Measurements from ENCODE around the gene PHETA2. TPM values are rescaled to one million over a fixed set of nuclear protein-coding genes. Genes with fewer than 3 reads are reported as not detected.

Gene PHETA2, protein sequence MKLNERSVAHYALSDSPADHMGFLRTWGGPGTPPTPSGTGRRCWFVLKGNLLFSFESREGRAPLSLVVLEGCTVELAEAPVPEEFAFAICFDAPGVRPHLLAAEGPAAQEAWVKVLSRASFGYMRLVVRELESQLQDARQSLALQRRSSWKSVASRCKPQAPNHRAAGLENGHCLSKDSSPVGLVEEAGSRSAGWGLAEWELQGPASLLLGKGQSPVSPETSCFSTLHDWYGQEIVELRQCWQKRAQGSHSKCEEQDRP
- total RNA-seq, result 18.2 and 22.9 TPM in 2 replicates

DNA sequence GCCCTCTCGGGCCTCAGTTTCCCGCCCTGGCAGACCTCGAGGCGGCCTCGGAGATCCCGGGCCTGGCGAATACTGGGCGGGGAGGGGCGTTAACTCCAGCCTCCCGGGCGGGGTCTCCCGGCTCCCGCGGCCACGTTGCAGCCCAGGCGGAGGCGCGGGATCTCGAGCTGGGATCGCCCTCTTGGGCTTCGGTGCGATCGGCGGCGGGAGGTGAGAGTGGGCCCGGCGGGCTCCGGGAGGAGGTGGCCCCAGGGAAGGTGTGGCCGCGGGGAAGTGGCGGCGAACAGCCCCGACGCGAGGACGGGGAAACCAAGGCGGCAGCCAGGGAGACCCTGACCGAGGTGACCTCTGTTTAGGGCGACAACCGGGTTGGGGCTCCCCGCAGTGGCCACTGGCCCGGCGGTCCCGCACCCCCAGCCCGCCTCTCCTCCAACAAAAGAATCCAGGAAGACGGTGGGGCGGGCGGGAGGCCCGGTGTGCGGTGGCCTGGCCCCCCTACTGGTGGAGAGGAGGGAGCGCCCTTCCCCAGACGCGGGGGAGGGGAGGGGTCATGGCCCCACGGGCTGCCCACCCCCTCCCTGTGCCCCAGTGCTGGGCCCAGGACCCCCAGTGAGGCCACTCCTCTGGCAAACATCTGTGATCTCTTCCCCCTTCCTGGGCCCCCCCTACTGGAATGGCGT lies at the start of gene PHETA2:
PHETA2 (plus strand) TSS at position 117 of the 680 bp plus-strand sequence. CDS start 3,046 bp downstream, outside the sequence.

DNA sequence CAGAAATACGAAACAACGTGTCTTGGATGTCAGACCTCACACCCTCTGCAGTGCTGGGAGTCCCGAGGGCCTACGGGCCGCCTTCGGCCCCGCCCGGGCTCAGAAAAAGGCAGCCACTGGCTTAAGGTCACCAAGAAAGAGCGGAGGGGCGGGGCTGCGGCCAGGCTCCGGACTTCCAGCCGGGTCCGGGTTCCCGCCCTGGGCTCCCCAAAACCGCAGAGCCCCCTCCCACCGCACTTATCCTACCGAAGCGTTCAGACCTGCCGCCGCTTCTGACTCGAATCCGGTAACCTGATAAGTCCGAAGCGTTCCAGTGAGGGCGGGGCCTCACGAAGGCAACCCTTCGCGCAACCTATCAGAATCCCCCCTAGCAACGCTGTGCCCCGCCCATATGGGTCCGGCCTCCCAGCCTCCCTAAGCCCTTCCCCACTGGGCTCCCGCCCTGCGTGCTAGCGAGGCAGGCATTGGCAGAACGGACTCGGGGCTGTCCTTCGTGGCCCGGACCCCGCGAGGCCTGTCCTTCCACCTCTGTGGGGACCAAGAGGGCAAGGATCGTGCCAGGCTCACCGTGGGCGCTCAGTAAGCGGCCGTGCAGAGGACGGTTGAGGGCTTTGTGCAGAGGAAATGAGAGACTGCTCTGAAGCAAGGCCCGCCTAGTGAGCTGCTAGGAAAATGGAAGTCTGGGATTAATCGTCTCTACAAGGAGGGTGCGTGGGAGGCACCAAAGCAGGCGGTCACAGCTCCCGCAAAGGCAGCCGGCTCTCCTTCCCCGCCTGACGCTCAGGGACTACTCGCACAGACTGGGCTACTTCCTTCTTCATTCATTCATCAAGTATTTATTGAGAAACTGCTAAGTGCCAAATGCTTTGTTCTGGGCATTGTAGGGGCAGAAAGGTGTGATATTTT lies 3.3 kb upstream of the PHETA2 start, which contains the start of gene NAGA:
NAGA (minus strand) TSS at position 296 of the 906 bp plus-strand sequence. CDS start 515 bp downstream, outside the sequence.

DNA sequence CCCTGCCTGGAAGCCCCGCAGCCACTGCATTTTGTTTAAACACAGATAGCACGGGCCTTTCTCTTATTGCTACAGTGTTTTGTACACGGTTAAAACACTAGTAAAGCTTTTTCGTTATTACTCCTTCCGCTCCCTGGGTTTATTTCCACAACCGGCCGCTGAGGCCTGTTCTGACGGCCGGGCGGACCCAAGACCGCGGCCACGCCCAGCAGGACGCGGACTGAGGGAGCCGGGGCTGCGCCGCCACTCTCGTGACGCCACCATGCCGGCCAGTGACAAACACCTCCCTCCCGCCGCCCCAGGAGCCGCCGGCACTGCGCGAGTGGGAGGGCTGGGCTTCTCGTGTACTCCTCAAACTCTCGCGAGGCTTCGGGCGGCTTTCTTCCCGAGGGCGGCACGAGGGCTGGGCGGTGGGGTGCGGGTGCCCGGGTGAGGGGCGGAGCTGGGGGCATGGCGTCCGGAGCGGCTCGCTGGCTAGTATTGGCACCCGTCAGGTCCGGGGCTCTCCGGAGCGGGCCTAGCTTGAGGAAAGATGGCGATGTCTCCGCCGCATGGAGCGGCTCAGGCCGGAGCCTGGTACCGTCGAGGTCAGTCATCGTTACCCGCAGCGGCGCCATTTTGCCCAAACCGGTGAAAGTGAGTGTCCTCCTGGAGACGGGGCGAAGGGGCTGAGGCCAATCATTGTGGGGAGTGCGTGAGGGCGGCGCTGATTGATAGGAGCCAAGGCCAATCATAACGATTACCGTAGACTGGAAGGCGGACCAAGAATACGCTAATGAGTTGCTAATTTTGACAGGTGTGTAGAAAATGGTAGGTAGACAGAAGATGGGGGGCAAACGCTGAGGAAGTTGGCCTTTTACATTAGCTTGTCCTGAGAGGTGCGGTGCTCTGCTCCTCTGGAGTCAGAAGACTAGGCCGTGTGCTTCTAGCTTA lies 5.5 kb downstream of the PHETA2 start, which contains the start of gene SMDT1:
SMDT1 (plus strand) TSS at position 382 of the 933 bp plus-strand sequence; CDS start at position 451, 69 bp downstream.

DNA sequence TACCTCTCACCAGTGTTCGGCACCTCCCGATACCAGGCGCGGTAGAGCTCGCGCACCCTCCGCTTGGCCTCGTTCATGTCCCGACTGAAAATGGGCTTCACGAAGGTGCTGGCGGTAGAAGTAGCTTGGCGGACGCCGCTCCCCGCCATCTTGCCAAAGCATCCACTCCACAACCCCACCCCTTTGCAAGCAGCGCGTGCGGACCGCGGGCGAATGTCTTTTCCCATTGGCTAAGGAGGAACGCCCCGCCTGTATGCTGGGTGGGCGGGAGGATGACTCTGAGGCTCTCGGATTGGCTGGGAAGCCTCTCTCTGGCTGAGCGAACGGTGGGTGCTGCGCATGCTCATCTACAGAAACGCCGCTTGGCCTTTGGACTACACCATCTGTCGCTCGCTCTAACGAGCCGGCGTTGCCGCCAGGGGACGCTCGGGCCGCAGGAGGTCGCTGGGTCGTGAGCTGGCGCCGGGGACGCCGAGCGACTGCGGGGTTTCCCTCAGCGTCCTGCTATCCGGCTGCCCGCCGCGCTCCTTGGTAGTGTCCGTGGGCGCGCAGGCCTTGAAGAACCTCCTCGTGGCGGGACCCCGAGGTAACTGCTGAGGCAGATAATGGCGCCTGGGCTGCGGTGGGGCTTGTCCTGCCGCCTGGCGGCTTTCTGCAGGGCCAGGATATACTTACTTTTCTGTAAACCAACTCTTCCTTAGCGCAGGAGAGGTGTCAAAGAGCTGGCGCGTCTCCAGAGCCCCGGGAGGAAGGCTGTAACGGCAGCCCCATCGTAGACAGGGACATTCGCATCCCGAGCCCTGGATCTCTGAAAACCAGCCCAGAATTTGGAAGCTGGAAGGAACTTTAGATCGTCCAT lies 16.8 kb downstream of the PHETA2 start, which contains the start of gene NDUFA6:
NDUFA6 (minus strand) TSS at position 177 of the 859 bp plus-strand sequence; CDS start at position 149, 28 bp downstream.

Other genes starting within 250 kb of the PHETA2 start
- gene SREBF2, start 241.1 kb upstream of the PHETA2 start, total RNA-seq, result 51.5 and 97.7 TPM in 2 replicates
- not detected in 2 replicates for gene SHISA8, start 159.2 kb upstream of the PHETA2 start, total RNA-seq
- 0.08 and 0.26 TPM in 2 replicates for gene TNFRSF13C, start 147.4 kb upstream of the PHETA2 start, total RNA-seq
- gene CENPM, start 127.1 kb upstream of the PHETA2 start, total RNA-seq, result 3.5 and 31.5 TPM in 2 replicates
- gene SEPTIN3, start 104.8 kb upstream of the PHETA2 start, total RNA-seq, result under 0.01 and 0.40 TPM in 2 replicates
- gene WBP2NL, start 75.5 kb upstream of the PHETA2 start, total RNA-seq, result 0.72 TPM in 1 of 2 replicates, not detected in the other
- gene NAGA, start 3.4 kb upstream of the PHETA2 start, total RNA-seq, result 32.9 and 51.1 TPM in 2 replicates
- gene SMDT1, start 5.5 kb downstream of the PHETA2 start, total RNA-seq, result 3.2 and 8.3 TPM in 2 replicates
- gene NDUFA6, start 16.5 kb downstream of the PHETA2 start, total RNA-seq, result 56.0 and 61.9 TPM in 2 replicates
- gene CYP2D6, start 56.6 kb downstream of the PHETA2 start, total RNA-seq, result 0.08 and 0.26 TPM in 2 replicates
- 21.6 and 23.7 TPM in 2 replicates for gene TCF20, start 196.4 kb downstream of the PHETA2 start, total RNA-seq